M059J (cell line): ENCODE data around the gene PPHLN1. TPM values are rescaled to one million over a fixed set of nuclear protein-coding genes. Genes with fewer than 3 reads are reported as not detected.

ENCODE experiments used
- DNase-seq: peaks from one replicate; pipeline ENCODE4 v3.0.0-alpha.2; 2012; ENCODE audit warnings: low read depth
- total RNA-seq: library from RNA; depleted of rRNA; stranded (reverse); fragments of >200 nt; shearing (Covaris generic); gene quantifications from 2 replicates; pipeline ENCODE4 v1.2.3, GENCODE V29; 2014; rRNA removed

PPHLN1 gene
- 78.5 and 93.1 TPM in 2 replicates for total RNA-seq

- peak; percentile 81 for DNase-seq
Measured at GRCh38 chr12:42325653-42326474, at the start of gene PPHLN1, which contains the start of gene ZCRB1. PPHLN1 (plus strand) TSS chr12:42326167; CDS start chr12:42335903, 9,736 bp downstream. ZCRB1 (minus strand) TSS chr12:42326094; CDS start chr12:42324102, 1,992 bp downstream.

GRCh38 chr12:42277396-42278127 lies 48.4 kb upstream of the PPHLN1 start:
- no peak for DNase-seq

- DNase-seq = peak; percentile 8
Measured at GRCh38 chr12:42278128-42278510, 47.8 kb upstream of the PPHLN1 start.

GRCh38 chr12:42281278-42281677 lies 44.7 kb upstream of the PPHLN1 start:
- no peak for DNase-seq

- DNase-seq = no peak
Measured at GRCh38 chr12:42281844-42282243, 44.1 kb upstream of the PPHLN1 start.

GRCh38 chr12:42282294-42282693 lies 43.7 kb upstream of the PPHLN1 start:
- no peak for DNase-seq

- DNase-seq = no peak
Measured at GRCh38 chr12:42283739-42284138, 42.2 kb upstream of the PPHLN1 start.

GRCh38 chr12:42284157-42284556 lies 41.8 kb upstream of the PPHLN1 start:
- no peak for DNase-seq

- DNase-seq = no peak
Measured at GRCh38 chr12:42284876-42285275, 41.1 kb upstream of the PPHLN1 start.

GRCh38 chr12:42285431-42285830 lies 40.5 kb upstream of the PPHLN1 start:
- DNase-seq = no peak

- no peak for DNase-seq
Measured at GRCh38 chr12:42286741-42287140, 39.2 kb upstream of the PPHLN1 start.

GRCh38 chr12:42288544-42288943 lies 37.4 kb upstream of the PPHLN1 start:
- no peak for DNase-seq

- DNase-seq = no peak
Measured at GRCh38 chr12:42291680-42292079, 34.3 kb upstream of the PPHLN1 start.

GRCh38 chr12:42296503-42297109 lies 29.4 kb upstream of the PPHLN1 start:
- no peak for DNase-seq

GRCh38 chr12:42298887-42299286 lies 27.1 kb upstream of the PPHLN1 start:
- no peak for DNase-seq

- DNase-seq = peak; percentile 68
Measured at GRCh38 chr12:42299392-42300308, 26.3 kb upstream of the PPHLN1 start.

GRCh38 chr12:42306297-42306696 lies 19.7 kb upstream of the PPHLN1 start:
- DNase-seq = no peak

GRCh38 chr12:42308390-42308789 lies 17.6 kb upstream of the PPHLN1 start:
- no peak for DNase-seq

GRCh38 chr12:42309996-42310395 lies 16.0 kb upstream of the PPHLN1 start:
- no peak for DNase-seq

GRCh38 chr12:42315108-42315507 lies 10.9 kb upstream of the PPHLN1 start:
- DNase-seq = no peak

- DNase-seq = no peak
Measured at GRCh38 chr12:42320796-42321195, 5.2 kb upstream of the PPHLN1 start.
